Measurements from ENCODE around the gene PGBD5.

The PGBD5 gene

GRCh38 chr1:230415405-230416132 lies 10.6 kb downstream of the PGBD5 start:
- no peak overlapping the region for H3K4me3 ChIP-seq (ENCODE audit: insufficient read depth in 1 of 2, low read depth in 1 of 2, low read length in 2 of 2)
- H3K36me3 ChIP-seq (ENCODE audit: control insufficient read depth in 1 of 2, insufficient read depth in 2 of 2, low read depth in 1 of 2, low read length in 2 of 2) = no peaks in the 10 kb centered on the region

GRCh38 chr1:230414694-230415093 lies 11.4 kb downstream of the PGBD5 start:
- no peak overlapping the region for H3K23ac ChIP-seq (ENCODE audit: low read length in 2 of 2)
- H2AFZ ChIP-seq (ENCODE audit: low read depth, low read length) = no peak overlapping the region
- WGBS = 81% methylated on average over 4 of the region's 4 CpGs
- no peak overlapping the region for H3K4me3 ChIP-seq (ENCODE audit: insufficient read depth in 1 of 2, low read depth in 1 of 2, low read length in 2 of 2)
- H2BK5ac ChIP-seq (ENCODE audit: low read depth, low read length, poor library complexity, severe bottlenecking) = no peak overlapping the region
- no peaks in the 10 kb centered on the region for H3K36me3 ChIP-seq (ENCODE audit: control insufficient read depth in 1 of 2, insufficient read depth in 2 of 2, low read depth in 1 of 2, low read length in 2 of 2)
- H2AK5ac ChIP-seq (ENCODE audit: low read length, severe bottlenecking) = no peak overlapping the region
- H4K8ac ChIP-seq (ENCODE audit: low read length) = no peak overlapping the region
- H3K18ac ChIP-seq (ENCODE audit: low read depth in 1 of 2, low read length in 2 of 2) = no peak overlapping the region
- no peak overlapping the region for H3K4ac ChIP-seq (ENCODE audit: low read depth in 1 of 2, low read length in 2 of 2)
- peaks cover 14 to 25% of the 10 kb centered on the region in 2 experiments for H3K27me3 ChIP-seq (ENCODE audit: control insufficient read depth in 1 of 2, insufficient read depth in 1 of 2, low read length in 2 of 2)
- no peak overlapping the region for H2BK15ac ChIP-seq (ENCODE audit: low read depth, poor library complexity, severe bottlenecking)
- no peaks in the 10 kb centered on the region for H3K9me3 ChIP-seq (ENCODE audit: control insufficient read depth, low read length)
- H3K9ac ChIP-seq (ENCODE audit: low read length) = no peak overlapping the region
- no peak overlapping the region for H2BK120ac ChIP-seq (ENCODE audit: low read depth, low read length)
- no peak overlapping the region for H2BK12ac ChIP-seq (ENCODE audit: low read length in 2 of 2)
- no peak overlapping the region for H3K14ac ChIP-seq (ENCODE audit: low read length in 2 of 2)
- H3K79me1 ChIP-seq (replicated peaks; ENCODE audit: low read length, poor library complexity, severe bottlenecking) = no peaks in the 10 kb centered on the region
- no peak overlapping the region for H3K4me2 ChIP-seq (ENCODE audit: low read length, poor library complexity, severe bottlenecking)
- H3K27ac ChIP-seq (ENCODE audit: low read length, poor library complexity, severe bottlenecking) = no peak overlapping the region
- DNase-seq = no peak
- H4K91ac ChIP-seq (ENCODE audit: low read length) = no peak overlapping the region
- H3K4me1 ChIP-seq (ENCODE audit: control insufficient read depth, insufficient read depth, low read depth, low read length) = no peaks in the 10 kb centered on the region

More at GRCh38 chr1:230415405-230416132, 10.6 kb downstream of the PGBD5 start:
- H4K91ac ChIP-seq (ENCODE audit: low read length) = no peak overlapping the region
- DNase-seq = no peak
- H3K14ac ChIP-seq (ENCODE audit: low read length in 2 of 2) = no peak overlapping the region
- H2AK5ac ChIP-seq (ENCODE audit: low read length, severe bottlenecking) = no peak overlapping the region
- no peak overlapping the region for H3K27ac ChIP-seq (ENCODE audit: low read length, poor library complexity, severe bottlenecking)
- H3K4me2 ChIP-seq (ENCODE audit: low read length, poor library complexity, severe bottlenecking) = no peak overlapping the region
- H3K27me3 ChIP-seq (ENCODE audit: control insufficient read depth in 1 of 2, insufficient read depth in 1 of 2, low read length in 2 of 2) = peaks cover 14 to 25% of the 10 kb centered on the region in 2 experiments
- H3K79me1 ChIP-seq (replicated peaks; ENCODE audit: low read length, poor library complexity, severe bottlenecking) = no peaks in the 10 kb centered on the region
- no peak overlapping the region for H2BK12ac ChIP-seq (ENCODE audit: low read length in 2 of 2)
- no peak overlapping the region for H3K23ac ChIP-seq (ENCODE audit: low read length in 2 of 2)
- no peak overlapping the region for H3K9ac ChIP-seq (ENCODE audit: low read length)
- 79% methylated on average over 2 of the region's 2 CpGs for WGBS
- H2BK5ac ChIP-seq (ENCODE audit: low read depth, low read length, poor library complexity, severe bottlenecking) = no peak overlapping the region
- no peak overlapping the region for H4K8ac ChIP-seq (ENCODE audit: low read length)
- no peak overlapping the region for H3K18ac ChIP-seq (ENCODE audit: low read depth in 1 of 2, low read length in 2 of 2)
- H2BK120ac ChIP-seq (ENCODE audit: low read depth, low read length) = no peak overlapping the region
- no peak overlapping the region for H2AFZ ChIP-seq (ENCODE audit: low read depth, low read length)
- H3K4ac ChIP-seq (ENCODE audit: low read depth in 1 of 2, low read length in 2 of 2) = no peak overlapping the region
- H3K9me3 ChIP-seq (ENCODE audit: control insufficient read depth, low read length) = no peaks in the 10 kb centered on the region
- H2BK15ac ChIP-seq (ENCODE audit: low read depth, poor library complexity, severe bottlenecking) = no peak overlapping the region
- H3K4me1 ChIP-seq (ENCODE audit: control insufficient read depth, insufficient read depth, low read depth, low read length) = no peaks in the 10 kb centered on the region

DNA sequence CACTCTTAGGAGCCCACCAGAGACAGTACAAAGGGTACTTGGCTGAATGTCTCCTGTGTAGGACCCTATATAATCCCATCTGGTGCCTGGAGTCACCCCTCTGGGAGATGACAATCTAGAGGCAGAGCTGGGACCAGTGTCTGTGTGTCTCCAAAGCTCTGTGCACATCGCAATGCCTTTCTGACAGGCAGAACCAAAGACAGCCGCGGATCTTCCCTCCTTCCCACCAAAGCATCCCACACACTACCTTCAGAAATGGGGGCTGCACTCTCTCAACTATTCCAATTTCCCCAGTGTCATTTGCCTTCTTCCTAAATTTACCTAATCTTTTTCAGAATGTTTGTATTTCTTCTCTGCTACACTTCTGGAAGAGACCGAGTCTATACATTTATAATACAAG lies 12.0 kb downstream of the PGBD5 start:
- Histone ChIP-seq H3K9me3 (ENCODE audit: control insufficient read depth, low read length) (no peaks in the 10 kb centered on the region), H4K8ac (ENCODE audit: low read length) (no peak overlapping the region), H3K79me1 (replicated peaks; ENCODE audit: low read length, poor library complexity, severe bottlenecking) (no peaks in the 10 kb centered on the region), H2BK12ac (ENCODE audit: low read length in 2 of 2) (no peak overlapping the region), H3K14ac (ENCODE audit: low read length in 2 of 2) (no peak overlapping the region), H3K4ac (ENCODE audit: low read depth in 1 of 2, low read length in 2 of 2) (no peak overlapping the region), H3K4me3 (ENCODE audit: insufficient read depth in 1 of 2, low read depth in 1 of 2, low read length in 2 of 2) (no peak overlapping the region), H2BK120ac (ENCODE audit: low read depth, low read length) (no peak overlapping the region), H4K91ac (ENCODE audit: low read length) (no peak overlapping the region), H3K27me3 (ENCODE audit: control insufficient read depth in 1 of 2, insufficient read depth in 1 of 2, low read length in 2 of 2) (peaks cover 14 to 25% of the 10 kb centered on the region in 2 experiments), H2AFZ (ENCODE audit: low read depth, low read length) (no peak overlapping the region), H3K36me3 (ENCODE audit: control insufficient read depth in 1 of 2, insufficient read depth in 2 of 2, low read depth in 1 of 2, low read length in 2 of 2) (no peaks in the 10 kb centered on the region), H3K27ac (ENCODE audit: low read length, poor library complexity, severe bottlenecking) (no peak overlapping the region), H2AK5ac (ENCODE audit: low read length, severe bottlenecking) (no peak overlapping the region), H3K23ac (ENCODE audit: low read length in 2 of 2) (no peak overlapping the region), H2BK5ac (ENCODE audit: low read depth, low read length, poor library complexity, severe bottlenecking) (no peak overlapping the region), H2BK15ac (ENCODE audit: low read depth, poor library complexity, severe bottlenecking) (no peak overlapping the region), H3K18ac (ENCODE audit: low read depth in 1 of 2, low read length in 2 of 2) (no peak overlapping the region), H3K9ac (ENCODE audit: low read length) (no peak overlapping the region), H3K4me1 (ENCODE audit: control insufficient read depth, insufficient read depth, low read depth, low read length) (no peaks in the 10 kb centered on the region), H3K4me2 (ENCODE audit: low read length, poor library complexity, severe bottlenecking) (no peak overlapping the region)
- 98% methylated on average over 4 of the region's 4 CpGs for WGBS
- no peak for DNase-seq

GRCh38 chr1:230413061-230413460 lies 13.1 kb downstream of the PGBD5 start:
- Histone ChIP-seq H3K4me3 (ENCODE audit: insufficient read depth in 1 of 2, low read depth in 1 of 2, low read length in 2 of 2) (no peak overlapping the region), H4K8ac (ENCODE audit: low read length) (no peak overlapping the region), H3K79me1 (replicated peaks; ENCODE audit: low read length, poor library complexity, severe bottlenecking) (no peaks in the 10 kb centered on the region), H2BK5ac (ENCODE audit: low read depth, low read length, poor library complexity, severe bottlenecking) (no peak overlapping the region), H3K36me3 (ENCODE audit: control insufficient read depth in 1 of 2, insufficient read depth in 2 of 2, low read depth in 1 of 2, low read length in 2 of 2) (no peaks in the 10 kb centered on the region), H3K9ac (ENCODE audit: low read length) (no peak overlapping the region), H2BK120ac (ENCODE audit: low read depth, low read length) (no peak overlapping the region), H3K14ac (ENCODE audit: low read length in 2 of 2) (no peak overlapping the region), H3K27ac (ENCODE audit: low read length, poor library complexity, severe bottlenecking) (no peak overlapping the region), H3K4me1 (ENCODE audit: control insufficient read depth, insufficient read depth, low read depth, low read length) (no peaks in the 10 kb centered on the region), H2BK12ac (ENCODE audit: low read length in 2 of 2) (no peak overlapping the region), H3K27me3 (ENCODE audit: control insufficient read depth in 1 of 2, insufficient read depth in 1 of 2, low read length in 2 of 2) (peaks cover 14 to 20% of the 10 kb centered on the region in 2 experiments), H3K9me3 (ENCODE audit: control insufficient read depth, low read length) (no peaks in the 10 kb centered on the region), H2AFZ (ENCODE audit: low read depth, low read length) (no peak overlapping the region), H2BK15ac (ENCODE audit: low read depth, poor library complexity, severe bottlenecking) (no peak overlapping the region), H3K23ac (ENCODE audit: low read length in 2 of 2) (no peak overlapping the region), H3K18ac (ENCODE audit: low read depth in 1 of 2, low read length in 2 of 2) (no peak overlapping the region), H3K4me2 (ENCODE audit: low read length, poor library complexity, severe bottlenecking) (no peak overlapping the region), H2AK5ac (ENCODE audit: low read length, severe bottlenecking) (no peak overlapping the region), H3K4ac (ENCODE audit: low read depth in 1 of 2, low read length in 2 of 2) (no peak overlapping the region), H4K91ac (ENCODE audit: low read length) (no peak overlapping the region)
- 68% methylated on average over 3 of the region's 6 CpGs for WGBS
- DNase-seq = no peak
